SIG-M5 treated with dmso at 0.1 percent for 504 hours (cell line): ENCODE data around the gene CTNNA3.
A peak's percentile ranks its signal among the peaks of the same experiment; 100 is the strongest.
"Not testable (repeated sequence)": the region's sequence is repeated elsewhere in the genome, so short reads cannot be mapped to it uniquely, and the experiment has no call there.

Source experiments
- DNase-seq: peaks from one replicate; lab custom pipeline; 2025; ENCODE audit not compliant: unreplicated experiment; lab: John Stamatoyannopoulos, UW

CTNNA3 gene

GRCh38 chr10:67603701-67604100 is 92.3 kb downstream of the CTNNA3 start:
- DNase-seq = no peak

- no peak for DNase-seq
Measured at GRCh38 chr10:67603086-67603485, 92.9 kb downstream of the CTNNA3 start.

- no peak for DNase-seq
Measured at GRCh38 chr10:67602268-67602950, 93.6 kb downstream of the CTNNA3 start.

- DNase-seq = no peak
Measured at GRCh38 chr10:67599597-67599996, 96.4 kb downstream of the CTNNA3 start.

GRCh38 chr10:67596641-67597040 is 99.4 kb downstream of the CTNNA3 start:
- DNase-seq = no peak

- no peak for DNase-seq
Measured at GRCh38 chr10:67587771-67588170, 108.2 kb downstream of the CTNNA3 start.

GRCh38 chr10:67575532-67575931 is 120.5 kb downstream of the CTNNA3 start:
- DNase-seq = no peak

- no peak for DNase-seq
Measured at GRCh38 chr10:67573484-67573883, 122.5 kb downstream of the CTNNA3 start.

GRCh38 chr10:67571503-67571902 is 124.5 kb downstream of the CTNNA3 start:
- no peak for DNase-seq

- DNase-seq = not testable (repeated sequence)
Measured at GRCh38 chr10:67558311-67558710, 137.7 kb downstream of the CTNNA3 start.

- DNase-seq = no peak
Measured at GRCh38 chr10:67553254-67553653, 142.7 kb downstream of the CTNNA3 start.

- DNase-seq = no peak
Measured at GRCh38 chr10:67550838-67551402, 145.1 kb downstream of the CTNNA3 start.

- no peak for DNase-seq
Measured at GRCh38 chr10:67550046-67550445, 145.9 kb downstream of the CTNNA3 start.

- no peak for DNase-seq
Measured at GRCh38 chr10:67549390-67549789, 146.6 kb downstream of the CTNNA3 start.

- no peak for DNase-seq
Measured at GRCh38 chr10:67541411-67541810, 154.6 kb downstream of the CTNNA3 start.

GRCh38 chr10:67539312-67539711 is 156.7 kb downstream of the CTNNA3 start:
- no peak for DNase-seq

GRCh38 chr10:67537906-67538305 is 158.1 kb downstream of the CTNNA3 start:
- no peak for DNase-seq

- no peak for DNase-seq
Measured at GRCh38 chr10:67533376-67533775, 162.6 kb downstream of the CTNNA3 start.

- DNase-seq = not testable (repeated sequence)
Measured at GRCh38 chr10:67530990-67531389, 165.0 kb downstream of the CTNNA3 start.

GRCh38 chr10:67527351-67527750 is 168.6 kb downstream of the CTNNA3 start:
- DNase-seq = no peak

GRCh38 chr10:67521546-67521945 is 174.4 kb downstream of the CTNNA3 start:
- DNase-seq = no peak

- DNase-seq = peak; percentile 59
Measured at GRCh38 chr10:67520924-67521520, 175.0 kb downstream of the CTNNA3 start.

- no peak for DNase-seq
Measured at GRCh38 chr10:67519434-67519833, 176.6 kb downstream of the CTNNA3 start.
